Mononuclear cell (primary cell): ENCODE data around the gene PYCARD. TPM values are rescaled to one million over a fixed set of nuclear protein-coding genes. Genes with fewer than 3 reads are reported as not detected.
"Not testable (repeated sequence)": the region's sequence is repeated elsewhere in the genome, so short reads cannot be mapped to it uniquely, and the experiment has no call there.

Experiments used
- H3K27me3 ChIP-seq: 2 replicates; pipeline ENCODE4 v1.6.0; 2011; ENCODE audit warnings: low read length, control low read depth; ENCODE audit not compliant: insufficient read depth
- H3K4me1 ChIP-seq: 2 replicates; pipeline ENCODE4 v1.5.1; 2011; ENCODE audit warnings: mild to moderate bottlenecking, low read length, control low read depth; ENCODE audit not compliant: insufficient read depth
- H3K4me3 ChIP-seq: 2 replicates; pipeline ENCODE4 v1.5.1; 2011; ENCODE audit warnings: mild to moderate bottlenecking, low read length, moderate library complexity
- H3K9me3 ChIP-seq: 2 replicates; pipeline ENCODE4 v1.5.1; 2011; ENCODE audit warnings: low read depth, mild to moderate bottlenecking, control low read depth, low read length
- total RNA-seq: library from RNA; depleted of rRNA; stranded (reverse); fragments of >200 nt; gene quantifications from one replicate; pipeline ENCODE4 v1.2.3, GENCODE V29; 2012

PYCARD gene
- total RNA-seq, 1 donor: 93.3 TPM

DNA sequence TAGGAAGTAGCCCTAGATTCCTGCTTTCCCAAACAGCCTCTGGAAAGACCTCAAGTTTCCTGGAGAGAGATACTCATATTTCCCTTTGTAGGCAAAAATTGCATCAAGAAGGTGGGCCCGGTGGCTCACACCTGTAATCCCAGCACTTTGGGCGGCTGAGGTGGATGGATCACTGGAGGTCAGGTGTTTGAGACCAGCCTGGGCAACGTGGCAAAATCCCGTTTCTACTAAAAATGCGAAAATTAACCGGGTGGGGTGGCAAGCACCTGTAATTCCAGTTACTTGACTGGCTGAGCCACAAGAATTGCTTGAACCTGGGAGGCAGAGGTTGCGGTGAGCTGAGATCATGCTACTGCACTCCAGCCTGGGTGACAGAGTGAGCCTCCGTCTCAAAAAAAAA lies 2.4 kb downstream of the PYCARD start:
- not testable (repeated sequence) for H3K4me3 ChIP-seq, H3K27me3 ChIP-seq, H3K9me3 ChIP-seq
- H3K4me1 ChIP-seq: peaks cover 70% of the 10 kb centered on the region

DNA sequence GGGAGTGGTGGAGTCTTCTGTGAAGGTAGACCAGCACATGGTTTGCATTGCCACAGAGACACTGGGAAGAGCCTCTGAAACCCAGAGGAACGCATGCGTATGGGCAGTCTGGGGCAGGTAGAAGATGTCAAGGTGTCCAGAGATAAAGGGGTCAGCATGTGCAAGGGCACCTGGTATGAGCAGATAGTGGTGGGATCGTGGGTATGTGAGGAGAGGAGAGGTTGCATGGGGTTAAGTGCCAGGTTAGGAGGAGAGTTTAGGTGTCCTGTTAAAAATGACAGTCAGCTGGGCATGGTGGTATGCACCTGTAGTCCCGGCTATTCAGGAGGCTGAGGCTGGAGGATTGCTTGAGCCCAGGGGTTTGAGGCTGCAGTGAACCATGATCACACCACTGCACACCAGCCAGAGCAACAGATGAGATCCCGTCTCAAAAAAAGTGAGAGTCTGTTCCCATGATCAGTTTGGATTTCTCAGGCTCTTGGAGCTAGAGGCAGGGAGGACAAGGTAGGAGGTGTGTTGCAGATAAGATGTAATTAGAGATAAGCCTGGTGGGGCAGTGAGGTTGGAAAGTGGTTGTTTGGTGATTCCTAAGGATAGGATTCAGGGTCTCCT lies 3.0 kb downstream of the PYCARD start:
- no peaks in the 10 kb centered on the region for H3K27me3 ChIP-seq
- H3K4me1 ChIP-seq: peaks cover 68% of the 10 kb centered on the region
- H3K9me3 ChIP-seq: no peaks in the 10 kb centered on the region
- no peak overlapping the region for H3K4me3 ChIP-seq

DNA sequence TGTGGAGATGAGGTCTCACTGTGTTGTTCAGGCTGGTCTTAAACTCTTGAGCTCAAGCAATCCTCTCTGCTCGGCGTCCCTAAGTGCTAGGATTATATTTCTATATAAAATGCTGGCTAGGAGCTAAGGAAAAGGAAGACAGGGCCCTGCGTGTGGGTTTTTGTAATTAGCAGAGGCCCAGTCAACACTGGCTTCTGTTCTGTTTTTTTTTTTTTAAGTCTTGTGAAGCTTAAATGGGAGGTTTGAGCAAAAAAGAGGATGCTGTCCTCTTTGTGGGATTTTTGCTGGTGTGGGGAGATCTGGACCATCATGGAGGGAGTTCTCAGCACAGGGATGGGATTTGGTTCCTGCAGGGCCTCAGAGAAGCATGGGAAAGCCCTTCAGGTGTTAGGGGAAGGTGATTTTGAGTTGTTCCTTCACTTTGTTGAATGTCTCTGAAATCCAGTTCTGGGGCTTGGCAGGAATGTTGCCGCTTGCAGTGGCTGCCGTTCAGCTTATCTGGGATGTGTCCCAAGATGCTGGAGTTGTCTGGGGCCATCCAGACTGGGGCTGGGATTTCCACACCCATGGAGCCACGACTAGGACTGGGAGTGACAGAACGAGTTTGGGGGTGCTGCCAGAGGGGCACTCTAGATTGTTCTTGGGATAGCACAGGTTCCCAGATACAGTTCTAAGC lies 4.2 kb downstream of the PYCARD start:
- no peaks in the 10 kb centered on the region for H3K9me3 ChIP-seq
- no peak overlapping the region for H3K4me3 ChIP-seq
- H3K4me1 ChIP-seq: peaks cover 65% of the 10 kb centered on the region
- H3K27me3 ChIP-seq: no peaks in the 10 kb centered on the region

DNA sequence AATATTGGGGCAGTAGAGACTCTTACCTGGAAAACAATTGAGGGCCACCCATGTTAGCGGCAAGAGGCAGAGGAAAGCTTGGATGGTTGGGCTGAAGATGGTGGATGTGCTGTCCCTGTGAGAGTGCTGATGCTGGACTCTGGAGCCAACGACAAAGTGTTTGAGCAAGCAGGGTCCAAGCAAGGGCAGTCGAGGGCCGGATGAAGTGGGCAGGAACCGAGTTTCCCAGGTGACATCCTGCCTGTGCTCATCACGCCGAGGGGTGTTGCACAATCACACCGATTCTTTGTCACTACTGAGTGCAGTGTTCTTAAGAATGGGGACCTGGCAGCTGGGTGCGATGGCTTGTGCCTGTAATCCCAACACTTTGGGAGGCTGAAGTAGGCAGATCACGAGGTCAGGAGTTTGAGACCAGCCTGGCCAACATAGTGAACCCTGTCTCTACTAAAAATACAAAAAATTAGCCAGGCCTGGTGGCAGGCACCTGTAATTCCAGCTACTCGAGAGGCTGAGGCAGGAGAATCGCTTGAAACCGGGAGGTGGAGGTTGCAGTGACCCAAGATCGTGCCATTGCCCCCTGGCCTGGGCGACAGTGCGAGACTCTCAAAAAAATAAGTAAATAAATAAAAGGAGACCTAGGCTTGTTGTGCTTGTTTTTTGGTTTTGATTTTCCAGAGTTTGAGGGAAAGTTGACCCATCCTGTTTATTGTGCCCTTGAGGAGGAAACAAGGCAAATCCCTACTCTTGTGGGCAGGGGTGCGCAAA lies 6.1 kb downstream of the PYCARD start:
- H3K9me3 ChIP-seq: no peaks in the 10 kb centered on the region

DNA sequence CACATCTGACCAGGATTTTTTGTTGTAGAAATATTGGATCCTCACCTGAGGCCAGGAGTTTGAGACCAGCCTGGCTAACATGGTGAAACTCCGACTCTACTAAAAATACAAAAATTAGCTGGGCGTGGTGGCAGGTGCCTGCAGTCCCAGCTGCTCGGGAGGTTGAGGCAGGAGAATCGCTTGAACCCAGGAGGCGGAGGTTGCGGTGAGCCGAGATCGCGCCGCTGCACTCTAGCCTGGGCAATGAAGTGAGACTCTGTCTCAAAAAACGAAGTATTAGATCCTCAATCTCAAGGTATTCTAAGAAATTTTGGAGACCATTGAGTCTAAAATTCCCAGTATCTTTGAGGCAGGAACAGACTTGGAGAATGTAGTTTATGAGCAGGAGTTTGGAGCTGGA lies 6.7 kb downstream of the PYCARD start:
- H3K4me3 ChIP-seq, H3K9me3 ChIP-seq, H3K27me3 ChIP-seq: not testable (repeated sequence)
- peaks cover 49% of the 10 kb centered on the region for H3K4me1 ChIP-seq

More for the DNA sequence above, 6.1 kb downstream of the PYCARD start:
- H3K4me3 ChIP-seq: no peak overlapping the region
- H3K4me1 ChIP-seq: peaks cover 56% of the 10 kb centered on the region
- H3K27me3 ChIP-seq: no peaks in the 10 kb centered on the region

DNA sequence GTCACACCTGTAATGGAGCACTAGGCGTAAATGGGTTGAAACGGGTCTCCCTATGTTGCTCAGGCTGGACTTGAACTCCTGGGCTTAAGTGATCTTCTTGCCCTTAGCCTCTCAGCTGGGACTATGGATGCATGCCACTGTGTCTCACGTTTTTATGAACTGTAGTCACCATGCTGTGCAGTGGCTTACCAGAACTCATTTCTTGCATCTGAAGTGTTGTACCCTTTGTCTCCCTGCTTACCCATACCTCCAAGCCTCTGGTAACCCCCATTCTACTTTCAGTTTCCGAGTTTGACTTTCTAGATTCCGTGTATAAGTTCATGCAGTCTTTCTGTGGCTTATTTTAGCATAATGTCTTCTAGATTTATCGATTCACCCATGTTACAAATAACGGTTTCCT lies 7.7 kb downstream of the PYCARD start:
- peaks cover 41% of the 10 kb centered on the region for H3K4me1 ChIP-seq
- no peaks in the 10 kb centered on the region for H3K27me3 ChIP-seq
- no peaks in the 10 kb centered on the region for H3K9me3 ChIP-seq
- no peak overlapping the region for H3K4me3 ChIP-seq

DNA sequence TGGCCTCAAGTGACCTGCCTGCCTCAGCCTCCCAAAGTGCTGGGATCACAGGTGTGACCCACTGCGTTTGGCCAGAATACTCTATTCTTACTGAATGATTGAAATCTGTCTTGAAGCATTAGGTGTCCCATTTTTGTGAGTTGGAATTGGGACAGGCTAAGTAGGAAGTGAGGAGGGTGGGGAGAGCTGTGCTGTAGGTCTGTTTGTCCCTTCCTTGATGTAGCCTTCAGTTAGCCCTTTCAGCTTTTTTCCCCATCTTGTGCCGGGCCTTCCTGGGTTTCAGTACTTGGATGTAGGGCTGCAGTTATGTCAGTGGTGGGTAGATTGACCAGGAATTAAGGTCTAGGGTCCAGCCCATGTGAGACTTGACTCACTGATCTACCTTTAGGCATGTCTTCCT lies 8.7 kb downstream of the PYCARD start:
- Histone ChIP-seq H3K4me1 (peaks cover 37% of the 10 kb centered on the region), H3K27me3 (no peaks in the 10 kb centered on the region), H3K4me3 (no peak overlapping the region), H3K9me3 (no peaks in the 10 kb centered on the region)

DNA sequence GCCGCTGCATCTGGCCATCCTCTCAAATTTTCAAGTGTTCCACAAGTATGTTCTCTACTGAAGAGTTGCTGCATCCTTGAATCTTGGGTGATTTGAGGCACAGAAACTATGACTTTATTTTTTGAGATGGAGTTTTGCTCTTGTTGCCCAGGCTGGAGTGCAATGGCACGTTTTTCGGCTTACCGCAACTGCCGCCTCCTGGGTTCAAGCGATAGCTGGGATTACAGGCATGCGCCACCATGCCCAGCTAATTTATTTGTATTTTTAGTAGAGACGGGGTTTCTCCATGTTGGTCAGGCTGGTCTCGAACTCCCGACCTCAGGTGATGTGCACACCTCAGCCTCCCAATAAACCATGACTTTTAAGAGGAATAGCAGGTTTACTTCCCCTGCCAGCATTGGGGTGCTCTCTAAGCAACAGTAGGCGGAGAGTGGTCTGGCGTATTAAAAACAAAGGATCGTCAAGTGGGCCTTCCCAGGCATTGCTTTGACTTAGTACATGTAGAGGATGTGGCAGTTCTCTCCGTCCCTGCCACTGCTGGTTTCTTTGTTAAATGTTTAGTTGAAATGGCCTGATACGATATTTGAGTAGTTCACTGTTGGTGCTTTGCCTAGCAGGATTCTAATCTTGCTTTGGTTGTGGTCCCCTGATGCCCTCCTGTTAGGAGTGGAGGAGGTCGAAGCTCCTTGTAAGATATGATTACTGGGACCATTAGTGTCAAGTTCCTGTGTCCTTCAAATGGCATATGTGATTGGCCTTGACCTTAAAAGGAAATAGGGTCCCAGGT lies 9.5 kb downstream of the PYCARD start:
- Histone ChIP-seq H3K4me3 (no peak overlapping the region), H3K9me3 (no peaks in the 10 kb centered on the region), H3K27me3 (no peaks in the 10 kb centered on the region), H3K4me1 (peaks cover 32% of the 10 kb centered on the region)

DNA sequence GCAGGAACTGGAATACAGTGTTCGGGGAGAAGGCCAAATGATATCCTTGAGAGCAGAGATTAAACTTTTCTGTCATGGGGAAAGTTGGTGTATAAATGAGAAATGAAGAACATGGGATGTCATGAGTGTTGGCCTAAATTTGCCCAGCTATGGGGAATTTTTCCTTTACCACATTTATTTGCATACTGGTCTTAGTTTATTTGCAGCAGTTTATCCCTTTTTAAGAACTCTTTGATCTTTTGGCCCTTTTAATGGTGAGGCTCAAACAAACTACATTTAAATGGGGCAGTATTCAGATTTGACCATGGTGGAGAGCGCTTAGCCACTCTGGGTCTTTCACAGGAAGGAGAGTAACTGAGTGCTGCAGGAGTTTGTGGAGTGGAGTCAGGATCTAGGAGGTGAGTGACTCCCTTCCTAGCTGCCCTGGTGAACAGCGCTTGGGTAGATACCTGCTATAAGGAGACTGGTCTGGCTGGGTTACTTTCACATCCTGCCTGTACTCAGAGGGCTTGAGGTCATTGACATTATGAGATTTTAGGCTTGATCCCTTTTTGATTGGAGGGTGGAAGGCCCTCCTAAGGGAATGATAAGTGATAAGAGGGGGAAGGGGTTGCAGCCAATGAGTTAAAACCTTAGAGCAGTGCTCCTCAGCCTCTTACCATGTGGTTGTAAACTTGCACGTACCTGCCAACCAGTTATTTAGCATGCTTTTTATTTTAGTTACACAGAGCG lies 10.7 kb downstream of the PYCARD start:
- H3K4me1 ChIP-seq: peaks cover 35% of the 10 kb centered on the region
- no peaks in the 10 kb centered on the region for H3K27me3 ChIP-seq
- no peak overlapping the region for H3K4me3 ChIP-seq
- H3K9me3 ChIP-seq: no peaks in the 10 kb centered on the region

DNA sequence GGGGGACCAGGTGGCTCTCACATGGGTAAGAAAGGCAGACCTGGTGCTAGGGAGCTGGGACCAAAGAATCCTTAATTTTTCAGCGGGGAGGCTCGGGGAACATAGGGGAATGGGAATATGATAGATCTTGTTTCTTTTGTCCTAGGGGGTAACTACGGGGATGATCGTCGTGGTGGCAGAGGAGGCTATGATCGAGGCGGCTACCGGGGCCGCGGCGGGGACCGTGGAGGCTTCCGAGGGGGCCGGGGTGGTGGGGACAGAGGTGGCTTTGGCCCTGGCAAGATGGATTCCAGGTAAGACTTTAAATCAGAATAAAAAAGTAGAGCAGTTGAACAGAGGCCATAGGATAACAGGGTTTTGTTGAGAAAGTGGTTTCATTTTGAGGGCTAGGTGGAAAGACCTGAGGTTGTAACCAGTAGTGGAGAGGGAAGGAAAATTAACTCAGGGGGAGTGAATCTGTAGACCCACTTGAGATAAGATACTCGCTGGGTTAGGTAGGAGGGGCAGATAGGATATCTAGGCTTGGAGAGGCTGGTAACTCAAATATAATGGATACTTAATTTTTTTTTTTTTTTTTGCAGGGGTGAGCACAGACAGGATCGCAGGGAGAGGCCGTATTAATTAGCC lies 11.6 kb downstream of the PYCARD start:
- Histone ChIP-seq H3K4me3 (no peak overlapping the region), H3K4me1 (peaks cover 41% of the 10 kb centered on the region), H3K27me3 (no peaks in the 10 kb centered on the region), H3K9me3 (no peaks in the 10 kb centered on the region)

DNA sequence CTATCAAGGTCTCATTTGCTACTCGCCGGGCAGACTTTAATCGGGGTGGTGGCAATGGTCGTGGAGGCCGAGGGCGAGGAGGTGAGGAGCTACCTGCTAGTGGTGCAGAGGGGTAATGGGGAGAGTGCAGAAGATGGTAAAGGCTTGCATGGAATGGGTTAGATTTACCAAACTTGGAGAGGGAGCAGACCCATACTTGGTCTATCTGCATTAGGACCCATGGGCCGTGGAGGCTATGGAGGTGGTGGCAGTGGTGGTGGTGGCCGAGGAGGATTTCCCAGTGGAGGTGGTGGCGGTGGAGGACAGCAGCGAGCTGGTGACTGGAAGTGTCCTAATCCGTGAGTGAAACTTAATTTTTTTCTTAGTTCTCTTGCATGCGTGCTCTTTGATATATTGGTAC lies 12.5 kb downstream of the PYCARD start:
- H3K4me3 ChIP-seq: no peak overlapping the region
- no peaks in the 10 kb centered on the region for H3K9me3 ChIP-seq
- peaks cover 50% of the 10 kb centered on the region for H3K4me1 ChIP-seq
- no peaks in the 10 kb centered on the region for H3K27me3 ChIP-seq

DNA sequence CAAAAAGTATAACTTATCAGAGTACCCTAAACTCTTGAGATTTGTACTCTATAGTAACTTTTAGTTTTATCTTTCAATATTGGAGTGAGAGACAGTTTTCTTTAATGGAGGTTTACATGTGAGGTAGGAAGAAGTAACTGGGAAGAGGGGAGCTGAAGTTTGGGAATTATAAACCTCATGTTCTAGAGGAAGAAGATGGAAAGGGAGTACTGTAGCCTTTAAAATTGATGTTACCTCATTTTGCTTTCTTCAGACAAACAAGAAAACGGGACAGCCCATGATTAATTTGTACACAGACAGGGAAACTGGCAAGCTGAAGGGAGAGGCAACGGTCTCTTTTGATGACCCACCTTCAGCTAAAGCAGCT lies 13.2 kb downstream of the PYCARD start:
- no peaks in the 10 kb centered on the region for H3K9me3 ChIP-seq
- H3K4me3 ChIP-seq: no peak overlapping the region
- H3K27me3 ChIP-seq: no peaks in the 10 kb centered on the region
- H3K4me1 ChIP-seq: peaks cover 57% of the 10 kb centered on the region

DNA sequence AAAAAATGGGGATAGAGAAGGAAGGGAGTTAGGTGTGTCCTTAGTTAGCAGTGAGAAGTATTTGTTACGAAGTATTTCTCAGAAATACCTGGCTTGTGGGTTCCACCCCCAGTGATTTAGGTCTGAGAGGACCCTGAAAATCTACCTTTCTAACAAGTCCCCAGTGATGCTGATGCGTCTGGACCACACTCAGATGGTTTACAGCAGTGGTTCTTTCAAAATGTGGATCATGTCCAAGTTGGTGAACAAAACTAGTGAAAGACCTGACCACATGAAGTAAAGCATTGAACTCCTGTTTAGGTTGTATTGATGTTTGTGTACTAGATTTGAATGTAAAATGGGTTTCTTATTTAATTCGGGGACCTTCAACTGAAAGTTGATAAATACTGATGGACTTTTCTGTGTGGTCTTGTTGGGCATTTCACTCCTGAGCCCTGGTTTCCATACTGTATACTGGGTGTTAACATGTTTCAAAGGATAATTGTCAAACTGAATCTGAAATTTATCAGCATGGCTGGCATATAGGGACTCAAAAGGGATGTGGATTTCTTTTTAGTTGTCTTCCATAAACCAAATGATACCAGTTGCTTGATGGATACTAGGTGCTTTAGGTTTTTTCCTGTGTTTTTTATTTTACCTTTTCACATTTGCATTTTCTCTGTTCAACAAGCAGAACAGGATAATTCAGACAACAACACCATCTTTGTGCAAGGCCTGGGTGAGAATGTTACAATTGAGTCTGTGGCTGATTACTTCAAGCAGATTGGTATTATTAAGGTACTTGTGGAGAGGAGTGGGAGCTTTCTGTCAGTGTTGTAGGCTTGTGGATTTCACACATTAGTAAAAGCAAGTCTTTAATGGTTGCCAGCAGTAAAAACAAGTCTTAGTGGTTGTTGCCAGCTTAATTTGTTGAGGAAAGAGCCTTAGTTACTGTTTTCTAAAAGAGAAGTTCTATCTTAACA lies 13.8 kb downstream of the PYCARD start:
- Histone ChIP-seq H3K27me3 (no peaks in the 10 kb centered on the region), H3K4me1 (peaks cover 57% of the 10 kb centered on the region), H3K4me3 (no peak overlapping the region)

More for the DNA sequence above, 13.8 kb downstream of the PYCARD start:
- no peaks in the 10 kb centered on the region for H3K9me3 ChIP-seq
